ENCODE measurements around the gene ATP9B.
"Not testable (repeated sequence)": the region's sequence is repeated elsewhere in the genome, so short reads cannot be mapped to it uniquely, and the experiment has no call there.

Gene ATP9B

DNA sequence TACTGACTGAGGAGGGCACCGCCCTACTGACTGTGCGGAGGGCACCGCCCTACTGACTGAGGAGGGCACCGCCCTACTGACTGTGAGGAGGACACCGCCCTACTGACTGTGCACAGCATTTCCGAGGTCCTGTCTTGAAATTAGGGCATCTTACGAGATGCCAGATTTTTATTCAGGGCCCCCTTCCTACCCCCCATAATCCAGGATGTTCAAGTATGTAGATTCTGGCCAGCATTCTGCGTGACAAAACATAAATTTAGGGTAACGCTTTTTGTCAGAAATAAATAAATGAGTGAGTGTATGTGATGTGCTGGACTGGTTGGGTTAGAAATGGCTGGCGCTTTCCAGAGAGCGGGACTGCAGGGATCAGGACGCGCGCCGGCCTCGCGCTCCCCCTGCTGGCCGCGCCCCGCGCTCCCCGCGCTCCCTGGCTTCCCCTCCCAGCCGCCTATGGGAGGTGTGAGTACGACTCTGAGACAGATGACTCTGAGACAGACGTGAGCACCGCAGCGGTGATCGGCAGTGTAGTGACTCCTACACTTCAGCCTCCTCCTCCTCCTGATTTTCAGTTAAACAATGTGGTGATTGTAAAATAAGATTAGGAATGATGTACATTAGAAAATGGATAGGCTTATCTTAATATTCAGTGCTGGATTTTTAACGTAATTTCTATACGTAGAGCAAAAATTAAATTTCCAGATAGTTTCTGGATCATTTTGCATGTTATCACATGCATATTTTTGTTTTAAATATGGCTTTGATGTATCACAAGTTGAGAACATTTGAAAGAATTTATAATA lies 177.3 kb downstream of the ATP9B start:
- DNase-seq: peak; percentile 76

DNA sequence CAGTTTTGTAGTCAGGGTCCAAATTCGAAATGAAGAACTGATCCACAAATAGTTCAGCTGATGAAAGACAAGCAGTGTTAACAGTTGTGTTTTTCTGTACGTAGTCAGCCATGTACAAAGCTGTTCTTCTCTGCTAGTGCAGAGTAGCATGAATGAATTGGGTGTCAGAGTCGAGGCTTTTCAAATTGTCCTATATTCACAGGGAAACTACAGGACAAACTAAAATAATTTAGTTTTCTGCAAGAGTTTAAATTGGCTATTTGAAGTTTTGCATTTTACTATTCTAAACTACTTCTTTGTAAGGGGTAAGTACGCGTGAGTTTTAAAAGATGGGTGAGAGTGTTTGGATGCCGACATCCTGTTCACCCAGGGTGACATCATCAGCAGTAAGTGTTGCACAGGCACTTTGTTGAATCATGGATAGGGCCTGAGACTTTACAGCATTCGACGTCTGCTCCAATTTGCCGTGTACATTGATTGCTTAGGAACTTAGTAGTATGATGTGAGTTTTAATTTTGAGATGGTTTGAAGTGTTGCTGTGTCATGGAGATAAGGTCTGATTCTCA lies 179.4 kb downstream of the ATP9B start:
- peak; percentile 3 for DNase-seq

DNA sequence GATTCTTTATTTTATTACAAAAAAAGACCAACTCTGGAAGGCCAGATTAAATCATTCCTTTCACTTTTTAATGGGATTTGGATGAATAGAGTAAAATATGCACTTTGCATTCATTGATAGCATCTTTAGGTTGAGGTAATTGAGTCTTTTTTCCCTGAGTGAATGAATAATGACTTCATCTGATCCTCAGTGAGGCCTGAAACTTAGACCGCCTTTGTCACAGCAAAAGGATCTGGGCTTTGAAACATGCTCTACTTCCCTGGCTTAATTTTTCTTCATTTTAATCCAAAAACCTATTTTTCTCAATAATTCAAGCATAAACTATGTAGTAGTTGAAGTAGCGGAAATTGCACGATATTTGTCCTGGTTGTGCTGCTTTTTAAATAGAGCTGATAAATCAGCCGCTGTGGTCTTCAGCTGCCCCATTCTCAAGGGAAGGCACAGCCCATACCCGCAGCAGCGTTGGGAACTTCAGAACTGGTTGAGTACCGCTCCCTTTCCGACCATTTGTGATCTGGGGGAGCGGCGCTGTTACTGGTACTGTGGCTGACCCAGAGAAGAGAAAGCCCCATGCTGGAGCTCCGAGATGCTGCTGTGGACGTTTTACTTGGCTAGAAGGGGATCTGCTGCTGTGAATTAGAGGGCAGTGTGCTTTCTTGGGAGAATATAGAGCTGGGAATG lies 181.2 kb downstream of the ATP9B start:
- DNase-seq: no peak

DNA sequence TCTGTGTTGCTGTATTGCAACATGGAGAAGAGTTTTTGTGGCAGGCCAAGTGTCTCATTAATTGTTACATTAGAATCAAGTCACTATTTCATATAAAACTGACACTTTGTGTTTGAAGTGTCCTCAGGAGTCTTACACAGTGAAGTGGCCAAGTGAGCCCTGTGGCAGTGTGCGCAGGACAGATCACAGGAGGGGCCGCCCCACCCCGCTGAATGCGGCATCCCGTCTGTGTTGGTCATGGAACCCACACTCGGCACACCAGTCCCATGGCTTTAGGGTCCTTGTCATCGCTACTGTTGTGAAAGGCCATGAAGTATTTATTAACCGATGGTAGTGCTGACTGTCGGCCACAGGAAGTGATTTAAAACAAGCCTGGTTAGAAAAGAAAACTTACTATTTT lies 181.8 kb downstream of the ATP9B start:
- no peak for DNase-seq

DNA sequence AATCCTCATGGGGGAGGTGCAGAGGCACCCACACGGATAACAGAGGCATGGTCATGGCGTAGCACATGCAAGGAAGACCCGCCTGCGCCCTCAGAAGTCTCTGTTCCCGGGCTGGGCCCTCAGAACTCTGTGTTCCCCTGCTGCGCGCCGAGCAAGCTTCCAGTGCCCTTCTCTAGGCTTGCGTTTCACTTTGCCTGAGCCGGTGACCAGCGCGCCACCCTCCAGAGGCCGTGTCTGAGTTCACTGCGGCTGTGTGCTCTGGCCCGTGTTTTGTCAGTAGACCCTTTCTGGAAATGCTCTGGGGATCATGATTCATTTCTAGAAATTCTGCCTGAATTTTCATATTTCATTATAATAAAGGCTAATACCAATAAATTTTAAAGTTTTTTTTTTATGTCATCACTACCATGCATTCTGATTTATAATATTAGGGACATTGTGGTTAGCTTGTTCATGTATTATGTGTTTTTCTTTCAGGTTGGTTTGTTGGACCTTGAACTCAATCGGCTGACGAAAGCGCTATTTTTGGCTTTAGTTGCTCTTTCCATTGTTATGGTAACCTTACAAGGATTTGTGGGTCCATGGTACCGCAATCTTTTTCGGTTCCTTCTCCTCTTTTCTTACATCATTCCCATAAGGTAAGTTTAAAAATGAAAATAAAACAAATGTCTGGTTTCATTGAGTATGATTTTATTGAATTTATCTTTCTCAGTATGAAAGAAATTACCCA lies 183.9 kb downstream of the ATP9B start:
- no peak for DNase-seq

DNA sequence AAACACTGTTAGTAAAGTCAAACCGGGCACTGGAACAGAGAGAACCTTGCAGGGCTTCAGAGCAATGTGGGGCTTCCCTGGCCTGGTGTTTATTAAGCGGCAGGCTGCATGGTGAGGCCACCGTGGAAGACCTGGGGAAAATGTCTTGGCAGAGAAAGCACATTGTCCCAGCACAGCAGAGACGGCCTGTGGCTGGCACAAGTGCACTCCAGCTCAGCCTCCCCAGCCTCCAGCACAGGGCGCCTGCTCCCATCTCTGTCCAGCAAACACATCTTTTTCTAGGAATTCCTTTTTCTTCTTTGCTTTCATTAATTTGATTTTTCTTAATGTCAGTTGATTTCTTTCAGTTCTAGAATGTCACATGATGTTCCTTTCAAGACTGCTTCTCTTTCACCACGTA lies 188.3 kb downstream of the ATP9B start:
- no peak for DNase-seq

DNA sequence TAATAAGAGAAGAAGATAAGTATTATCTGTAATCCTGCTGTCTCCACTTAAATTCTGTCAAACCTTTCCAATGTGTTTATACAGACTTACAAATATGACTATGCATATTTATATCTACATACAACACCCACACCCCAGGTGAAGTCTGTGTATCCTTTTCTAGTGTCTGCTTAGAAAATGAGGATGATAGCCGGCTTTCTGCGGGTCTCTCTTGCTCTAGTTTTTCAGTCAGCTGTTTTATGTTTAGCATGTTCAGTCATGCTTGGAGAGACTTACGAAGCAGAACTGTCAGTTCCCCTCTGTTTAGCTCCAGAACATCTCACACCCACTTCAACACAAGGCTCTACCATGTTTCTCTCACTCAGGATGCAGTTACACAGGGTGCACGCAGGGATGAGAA lies 189.3 kb downstream of the ATP9B start:
- no peak for DNase-seq

DNA sequence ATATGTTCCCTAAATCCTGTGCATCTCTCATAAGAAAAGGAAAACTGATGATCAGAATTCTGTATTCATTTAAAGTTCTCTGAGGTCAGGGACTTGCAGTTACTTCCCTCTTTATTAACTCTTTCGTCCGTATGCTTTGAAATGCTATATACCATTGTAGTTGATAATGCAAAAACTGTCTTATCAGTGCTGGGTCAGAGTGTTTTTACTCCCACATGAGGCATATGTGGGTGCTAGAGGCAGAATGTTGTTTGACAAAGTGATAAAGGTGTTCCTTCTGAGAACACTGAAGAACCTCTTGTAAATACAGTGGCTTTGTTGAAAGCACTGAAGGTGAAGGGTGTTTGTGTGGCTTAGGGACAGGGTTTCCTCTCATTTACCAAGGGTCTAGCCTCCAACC lies 190.0 kb downstream of the ATP9B start:
- no peak for DNase-seq

DNA sequence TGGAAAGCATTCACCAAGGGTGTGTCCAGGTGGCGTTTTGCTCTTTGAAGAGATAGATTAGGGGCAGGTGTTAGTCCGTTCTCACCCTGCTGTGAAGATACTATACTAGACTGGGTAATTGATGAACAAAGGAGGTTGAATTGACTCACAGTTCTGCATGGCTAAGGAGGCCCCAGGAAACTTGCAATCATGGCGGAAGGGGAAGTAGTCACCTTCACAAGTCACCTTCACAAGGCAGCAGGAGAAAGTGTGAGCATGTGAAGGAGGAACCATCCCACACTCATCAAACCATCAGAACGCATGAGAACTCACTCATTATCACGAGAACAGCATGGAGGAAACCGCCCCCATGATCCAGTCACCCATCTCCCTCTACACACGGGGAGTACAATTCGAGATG lies 190.8 kb downstream of the ATP9B start:
- no peak for DNase-seq

DNA sequence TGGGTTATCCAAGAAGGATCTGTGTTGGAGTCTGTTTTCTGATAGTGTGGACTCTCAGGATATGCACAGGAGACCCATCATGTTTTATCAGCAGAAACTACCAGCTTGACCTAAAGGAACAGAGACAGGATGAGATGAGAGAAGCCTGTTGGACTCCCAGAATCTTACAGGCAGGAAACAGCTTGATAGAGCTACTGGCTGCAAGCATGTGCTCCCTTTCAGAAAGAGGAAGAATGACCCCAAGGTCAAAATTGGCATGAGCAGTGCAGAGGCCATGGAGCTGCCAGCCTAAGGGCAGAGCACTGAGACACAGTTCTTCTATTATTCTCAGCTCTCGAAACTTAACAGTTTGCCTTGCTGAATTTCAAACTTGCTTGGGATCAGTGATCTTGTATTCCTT lies 191.3 kb downstream of the ATP9B start:
- DNase-seq: no peak

DNA sequence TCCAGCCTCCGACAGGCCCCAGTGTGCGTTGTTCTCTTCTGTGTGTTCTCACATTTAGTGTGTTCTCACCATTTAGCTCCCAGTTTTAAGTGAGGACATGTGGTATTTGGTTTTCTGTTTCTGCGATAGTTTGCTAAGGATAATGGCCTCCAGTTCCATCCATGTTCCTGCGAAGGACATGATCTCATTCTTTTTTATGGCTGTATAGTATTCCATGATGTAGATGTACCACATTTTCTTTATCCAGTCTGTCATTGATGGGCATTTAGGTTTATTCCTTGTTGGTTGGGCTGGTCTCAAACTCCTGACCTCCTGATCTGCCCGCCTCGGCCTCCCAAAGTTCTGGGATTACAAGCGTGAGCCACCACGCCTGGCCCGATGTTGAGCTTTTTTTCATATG lies 195.9 kb downstream of the ATP9B start:
- not testable (repeated sequence) for DNase-seq

DNA sequence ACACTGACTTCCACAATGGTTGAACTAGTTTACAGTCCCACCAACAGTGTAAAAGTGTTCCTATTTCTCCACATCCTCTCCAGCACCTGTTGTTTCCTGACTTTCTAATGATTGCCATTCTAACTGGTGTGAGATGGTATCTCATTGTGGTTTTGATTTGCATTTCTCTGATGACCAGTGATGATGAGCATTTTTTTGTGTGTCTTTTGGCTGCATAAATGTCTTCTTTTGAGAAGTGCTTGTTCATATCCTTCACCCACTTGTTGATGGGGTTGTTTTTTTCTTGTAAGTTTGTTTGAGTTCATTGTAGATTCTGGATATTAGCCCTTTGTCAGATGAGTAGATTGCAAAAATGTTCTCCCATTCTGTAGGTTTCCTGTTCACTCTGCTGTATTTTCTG lies 202.6 kb downstream of the ATP9B start:
- DNase-seq: not testable (repeated sequence)

DNA sequence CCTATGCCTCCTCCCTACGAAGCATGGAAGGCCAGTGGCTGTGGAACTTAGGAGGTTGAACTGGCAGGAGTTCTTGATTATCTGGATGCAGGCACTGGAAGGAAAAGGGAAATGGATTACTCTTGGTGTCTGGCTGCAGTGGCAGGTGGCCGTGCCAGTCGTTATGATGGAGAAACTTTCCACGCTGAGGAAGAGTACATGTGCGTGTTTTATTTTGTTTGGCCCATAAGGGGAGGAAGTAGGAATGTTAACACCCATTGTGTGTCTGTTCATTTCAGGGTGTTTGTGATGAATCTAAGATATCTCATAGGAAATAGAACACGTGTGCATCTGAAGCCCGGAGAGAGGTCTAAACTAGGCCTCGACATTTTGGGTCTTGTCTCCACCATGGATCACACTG lies 203.7 kb downstream of the ATP9B start:
- no peak for DNase-seq

DNA sequence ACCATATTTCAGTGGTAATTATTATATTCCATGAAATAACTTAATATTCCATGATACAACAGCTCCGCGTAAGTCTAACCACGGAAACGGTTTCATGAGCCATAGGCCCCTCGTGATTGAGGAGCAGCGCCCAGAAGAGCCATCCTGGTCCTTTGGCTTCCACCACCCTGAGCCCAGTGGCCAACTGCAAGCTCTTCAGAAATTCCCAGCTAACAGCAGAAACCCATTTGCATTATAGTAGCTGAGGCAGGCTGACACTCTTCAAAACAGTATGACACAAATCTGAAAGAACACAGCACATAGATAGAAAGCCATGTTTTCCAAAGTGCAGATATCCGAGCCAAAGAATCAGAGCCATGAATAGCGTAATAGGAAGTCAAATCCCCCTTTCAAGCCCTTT lies 205.6 kb downstream of the ATP9B start:
- no peak for DNase-seq

DNA sequence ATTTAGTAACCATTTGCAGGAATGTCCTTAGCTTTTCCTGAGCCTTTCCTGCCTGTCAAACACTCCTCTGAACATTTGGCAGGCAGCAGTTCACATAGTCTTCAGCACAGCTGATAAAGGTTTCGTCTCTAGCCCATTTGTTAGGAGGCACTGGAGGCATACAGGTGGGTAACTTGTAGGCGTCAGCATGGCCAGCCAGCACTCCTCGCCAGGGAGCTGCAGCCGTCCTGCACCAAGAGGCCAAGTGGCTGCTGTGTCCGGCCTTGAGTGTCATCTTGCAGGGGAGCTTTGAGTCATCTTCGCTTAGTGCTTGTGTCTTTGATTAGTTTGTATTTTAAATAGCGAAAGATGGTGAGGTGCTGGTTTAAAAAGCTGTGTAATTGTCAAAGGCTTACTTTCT lies 206.3 kb downstream of the ATP9B start:
- DNase-seq: no peak

DNA sequence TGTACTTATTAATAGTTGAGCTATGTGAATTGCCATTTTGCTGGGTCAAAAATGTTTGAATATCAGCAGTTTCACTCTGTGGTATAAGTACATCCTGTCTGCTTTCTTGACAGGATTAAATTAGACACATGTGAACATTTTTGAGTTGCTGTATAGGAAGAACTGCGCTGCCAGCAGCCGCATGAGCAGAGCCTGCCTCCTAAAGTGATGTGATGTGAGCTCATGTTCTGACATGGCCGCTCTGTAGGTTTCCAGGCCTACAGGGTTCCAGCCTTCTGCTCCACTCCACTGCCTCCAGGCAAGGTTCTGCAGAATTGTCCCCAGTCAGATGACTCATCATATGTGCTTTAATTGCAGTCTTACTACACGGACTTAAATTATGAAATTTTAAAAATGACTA lies 206.8 kb downstream of the ATP9B start:
- peak; percentile 31 for DNase-seq

DNA sequence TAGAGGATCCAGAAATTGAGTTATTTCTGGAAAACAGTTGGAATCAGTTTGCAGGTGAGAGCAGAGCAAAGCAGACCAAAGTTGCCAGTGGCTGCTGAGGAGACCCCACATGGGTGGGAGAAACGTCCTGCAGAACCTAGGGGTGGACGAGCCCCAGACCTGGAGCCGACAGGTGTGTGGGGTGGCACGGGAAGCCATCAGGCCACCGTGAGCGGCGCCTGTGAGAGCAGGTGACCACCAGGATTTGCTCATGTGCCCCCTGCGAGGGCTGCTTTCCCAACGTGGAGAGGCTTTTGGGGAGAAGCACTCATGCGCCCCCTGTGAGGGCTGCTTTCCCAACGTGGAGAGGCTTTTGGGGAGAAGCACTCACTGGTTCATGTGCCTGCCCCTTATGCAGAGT lies 209.7 kb downstream of the ATP9B start:
- no peak for DNase-seq

DNA sequence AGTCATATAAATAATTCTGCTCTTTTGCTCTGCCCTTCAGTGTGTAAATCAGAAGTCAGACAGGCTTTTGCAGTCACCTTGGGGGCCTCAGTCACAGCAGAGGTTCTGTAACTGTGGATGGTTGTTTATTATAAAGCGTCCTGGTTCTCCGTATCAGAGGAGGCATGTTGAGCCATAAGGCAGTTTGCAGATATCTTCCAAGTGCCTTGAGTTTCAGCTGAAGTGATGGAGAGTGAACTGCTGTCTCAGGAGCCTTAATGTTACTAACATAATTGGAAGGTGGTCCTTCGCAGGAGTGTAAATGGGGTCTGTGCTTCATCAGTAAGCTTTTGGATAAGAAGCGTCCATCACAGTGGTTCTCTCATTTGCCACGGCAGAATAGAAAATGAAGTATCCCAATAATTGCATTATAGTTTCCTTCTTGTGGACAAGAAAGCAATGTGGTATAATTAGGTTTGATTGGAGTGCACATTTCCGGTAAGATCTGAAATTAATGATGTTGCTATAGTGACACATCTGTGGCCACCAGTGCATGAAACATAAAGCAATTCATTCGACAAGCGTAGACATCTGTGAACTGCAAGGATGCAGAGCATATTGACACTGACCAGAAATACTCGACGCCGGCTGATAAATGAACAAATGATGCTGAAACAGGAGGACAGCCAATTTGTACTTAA lies 214.1 kb downstream of the ATP9B start:
- no peak for DNase-seq

DNA sequence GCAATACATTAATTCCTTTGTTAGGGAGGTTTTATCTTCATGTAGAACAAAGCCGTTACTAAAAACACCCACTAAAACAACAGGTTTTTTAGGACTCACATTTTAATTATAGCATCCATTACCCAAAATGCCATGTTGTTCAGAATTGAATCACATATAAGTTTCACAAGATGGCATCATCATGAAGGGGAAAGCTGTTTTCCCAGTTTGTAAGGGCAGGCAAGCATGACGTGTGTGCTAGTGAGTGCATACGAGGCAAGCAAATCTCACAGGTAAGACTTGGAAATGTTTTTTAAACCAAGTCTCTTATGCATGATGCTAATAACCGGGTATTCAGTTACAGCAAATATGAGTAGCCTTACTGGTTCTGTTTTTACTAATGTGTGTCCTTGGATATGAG lies 214.7 kb downstream of the ATP9B start:
- no peak for DNase-seq

DNA sequence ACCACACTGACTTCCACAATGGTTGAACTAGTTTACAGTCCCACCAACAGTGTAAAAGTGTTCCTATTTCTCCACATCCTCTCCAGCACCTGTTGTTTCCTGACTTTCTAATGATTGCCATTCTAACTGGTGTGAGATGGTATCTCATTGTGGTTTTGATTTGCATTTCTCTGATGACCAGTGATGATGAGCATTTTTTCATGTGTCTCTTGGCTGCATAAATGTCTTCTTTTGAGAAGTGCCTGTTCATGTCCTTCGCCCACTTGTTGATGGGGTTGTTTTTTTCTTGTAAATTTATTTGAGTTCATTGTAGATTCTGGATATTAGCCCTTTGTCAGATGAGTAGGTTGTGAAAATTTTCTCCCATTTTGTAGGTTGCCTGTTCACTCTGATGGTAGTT lies 216.0 kb downstream of the ATP9B start:
- not testable (repeated sequence) for DNase-seq

DNA sequence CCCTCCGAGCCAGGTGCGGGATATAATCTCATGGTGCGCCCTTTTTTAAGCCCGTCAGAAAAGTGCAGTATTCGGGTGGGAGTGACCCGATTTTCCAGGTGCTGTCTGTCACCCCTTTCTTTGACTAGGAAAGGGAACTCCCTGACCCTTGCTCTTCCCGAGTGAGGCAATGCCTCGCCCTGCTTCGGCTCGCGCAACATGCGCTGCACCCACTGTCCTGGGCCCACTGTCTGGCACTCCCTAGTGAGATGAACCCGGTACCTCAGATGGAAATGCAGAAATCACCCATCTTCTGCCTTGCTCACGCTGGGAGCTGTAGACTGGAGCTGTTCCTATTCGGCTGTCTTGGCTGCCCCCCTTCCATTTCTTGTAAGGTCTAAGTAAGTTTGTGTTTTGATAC lies 221.2 kb downstream of the ATP9B start:
- DNase-seq: not testable (repeated sequence)

DNA sequence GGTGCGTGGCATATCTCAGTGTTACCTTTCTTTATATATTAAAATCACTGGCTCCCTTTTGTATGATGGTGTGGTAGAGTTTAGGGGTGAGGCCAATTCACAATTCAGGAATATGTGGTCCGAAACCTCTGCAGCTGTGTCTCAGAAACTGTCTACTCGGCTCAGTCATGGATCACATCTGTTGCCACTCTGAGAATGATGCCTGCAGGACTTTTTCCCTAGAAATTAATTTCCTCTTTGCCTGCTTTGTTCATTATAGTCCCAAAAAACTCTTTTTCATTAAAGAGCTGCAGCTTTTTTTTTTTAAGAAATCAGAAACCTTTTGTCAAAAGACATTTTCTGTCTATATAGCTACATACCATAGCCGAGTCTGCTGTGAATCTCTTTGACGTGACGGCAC lies 221.7 kb downstream of the ATP9B start:
- no peak for DNase-seq

DNA sequence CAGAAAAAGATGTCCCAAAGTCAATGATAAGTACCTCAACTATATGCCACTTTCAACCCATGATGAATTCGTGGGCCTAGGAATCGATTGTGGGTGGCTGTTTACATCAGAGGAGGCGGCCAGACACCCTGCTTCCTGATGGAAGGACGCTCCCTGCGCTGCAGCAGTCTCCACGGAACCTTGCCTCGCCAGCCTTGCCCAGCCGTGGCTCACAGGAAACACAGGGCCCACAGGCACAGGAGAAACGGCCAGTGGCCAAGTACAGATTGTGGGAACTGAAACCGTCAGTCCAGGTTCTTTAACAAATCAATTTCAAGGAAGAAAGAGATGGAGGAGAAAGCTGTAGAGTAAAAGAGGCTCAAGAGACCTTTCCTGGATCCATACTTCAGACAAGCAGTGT lies 225.0 kb downstream of the ATP9B start:
- DNase-seq: no peak

Measured in fibroblast of skin of right biceps (primary cell).